HepG2 (cell line): ENCODE measurements around the gene CERS4. TPM values are rescaled to one million over a fixed set of nuclear protein-coding genes. Genes with fewer than 3 reads are reported as not detected.

Source experiments
- ATRX ChIP-seq: sonication (generic); formaldehyde crosslinking; IDR thresholded peaks from 2 replicates; pipeline ENCODE4 v1.4.0; 2020; ENCODE audit warnings: missing genetic modification reagents, borderline replicate concordance
- HMGA1 ChIP-seq: sonication (generic); formaldehyde crosslinking; conservative IDR thresholded peaks from 2 replicates; pipeline ENCODE4 v1.4.0; 2020; ENCODE audit warnings: missing genetic modification reagents
- MTF1 ChIP-seq: sonication (generic); formaldehyde crosslinking; IDR thresholded peaks from 2 replicates; pipeline ENCODE4 v1.5.0; 2020; ENCODE audit warnings: missing genetic modification reagents
- PAWR ChIP-seq: sonication (generic); formaldehyde crosslinking; IDR thresholded peaks from 2 replicates; pipeline ENCODE4 v1.4.0; 2020; ENCODE audit warnings: missing genetic modification reagents, mild to moderate bottlenecking, borderline replicate concordance
- RXRA ChIP-seq: sonication (generic); formaldehyde crosslinking; IDR thresholded peaks from 2 replicates; pipeline ENCODE4 v1.5.1; 2020; ENCODE audit warnings: missing genetic modification reagents
- STAG1 ChIP-seq: sonication (generic); formaldehyde crosslinking; IDR thresholded peaks from 2 replicates; pipeline ENCODE4 v1.4.0; 2020; ENCODE audit warnings: missing genetic modification reagents
- TRIM24 ChIP-seq: sonication (generic); formaldehyde crosslinking; IDR thresholded peaks from 2 replicates; pipeline ENCODE4 v1.8.0; 2022; ENCODE audit warnings: mild to moderate bottlenecking, missing genetic modification reagents
- ZNF383 ChIP-seq: sonication (generic); formaldehyde crosslinking; IDR thresholded peaks from 2 replicates; pipeline ENCODE4 v1.4.0; 2020; ENCODE audit warnings: missing genetic modification reagents, mild to moderate bottlenecking, borderline replicate concordance
- ZNF572 ChIP-seq: sonication (generic); formaldehyde crosslinking; IDR thresholded peaks from 2 replicates; pipeline ENCODE4 v1.5.1; 2020; ENCODE audit warnings: mild to moderate bottlenecking, missing genetic modification reagents
- ZNF629 ChIP-seq: sonication (generic); formaldehyde crosslinking; conservative IDR thresholded peaks from 2 replicates; pipeline ENCODE4 v1.5.0; 2020; ENCODE audit warnings: missing genetic modification reagents
- ZNF652 ChIP-seq: IDR thresholded peaks from 2 replicates; pipeline ENCODE4 v1.6.1; 2016; ENCODE audit warnings: low read depth, borderline replicate concordance
- ZNF720 ChIP-seq: sonication (generic); formaldehyde crosslinking; IDR thresholded peaks from 2 replicates; pipeline ENCODE4 v1.4.0; 2020; ENCODE audit warnings: missing genetic modification reagents
- ZNF850 ChIP-seq: sonication (generic); formaldehyde crosslinking; conservative IDR thresholded peaks from 2 replicates; pipeline ENCODE4 v1.9.0; 2021; ENCODE audit warnings: mild to moderate bottlenecking, missing genetic modification reagents
- polyA plus RNA-seq, 8 experiments: library from polyadenylated mRNA; depleted of rRNA in 3 of 8; stranded (reverse) in 7 of 8; unstranded in 1 of 8; fragments of >200 nt; fragmentation: Illumina TruSeq in 4 of 8; extraction: Trizol in 4 of 8; gene quantifications; 2 replicates each; pipeline versions ENCODE4 v1.2.1 to v1.2.3, GENCODE V29; 2011 to 2016; ENCODE audit warnings: low read depth in 4 of 8, missing spikeins in 1 of 8, mixed read lengths in 1 of 8; ENCODE audit not compliant: insufficient read depth in 1 of 8
- total RNA-seq, 5 experiments: library from RNA; depleted of rRNA; stranded (reverse); fragments of >200 nt; fragmentation: Illumina TruSeq; extraction: Trizol; gene quantifications; 2 replicates each; pipeline ENCODE4 v1.2.3, GENCODE V29; 2016; ENCODE audit warnings: low read depth in 1 of 5
- TF ChIP-seq, protein P1 (sequence below): IDR thresholded peaks from 2 replicates; pipeline ENCODE4 v1.6.1; 2018; ENCODE audit warnings: missing genetic modification reagents, mild to moderate bottlenecking, missing compliant biosample characterization
- TF ChIP-seq, protein P2 (sequence below): sonication (generic); formaldehyde crosslinking; IDR thresholded peaks from 2 replicates; pipeline ENCODE4 v1.9.0; 2021; ENCODE audit warnings: missing genetic modification reagents, mild to moderate bottlenecking, borderline replicate concordance
- TF ChIP-seq, protein P3 (sequence below): sonication (generic); formaldehyde crosslinking; IDR thresholded peaks from 2 replicates; pipeline ENCODE4 v1.4.0; 2020; ENCODE audit warnings: missing genetic modification reagents
- TF ChIP-seq, protein P4 (sequence below): sonication (generic); formaldehyde crosslinking; IDR thresholded peaks from 2 replicates; pipeline ENCODE4 v1.4.0; 2020; ENCODE audit warnings: missing genetic modification reagents

Gene CERS4
- total and polyA plus RNA-seq, 2 of the 13 experiments (the other 11 are each of a cell fraction or from before 2014, with no cell fraction given): 74.7 to 83.5 TPM

DNA sequence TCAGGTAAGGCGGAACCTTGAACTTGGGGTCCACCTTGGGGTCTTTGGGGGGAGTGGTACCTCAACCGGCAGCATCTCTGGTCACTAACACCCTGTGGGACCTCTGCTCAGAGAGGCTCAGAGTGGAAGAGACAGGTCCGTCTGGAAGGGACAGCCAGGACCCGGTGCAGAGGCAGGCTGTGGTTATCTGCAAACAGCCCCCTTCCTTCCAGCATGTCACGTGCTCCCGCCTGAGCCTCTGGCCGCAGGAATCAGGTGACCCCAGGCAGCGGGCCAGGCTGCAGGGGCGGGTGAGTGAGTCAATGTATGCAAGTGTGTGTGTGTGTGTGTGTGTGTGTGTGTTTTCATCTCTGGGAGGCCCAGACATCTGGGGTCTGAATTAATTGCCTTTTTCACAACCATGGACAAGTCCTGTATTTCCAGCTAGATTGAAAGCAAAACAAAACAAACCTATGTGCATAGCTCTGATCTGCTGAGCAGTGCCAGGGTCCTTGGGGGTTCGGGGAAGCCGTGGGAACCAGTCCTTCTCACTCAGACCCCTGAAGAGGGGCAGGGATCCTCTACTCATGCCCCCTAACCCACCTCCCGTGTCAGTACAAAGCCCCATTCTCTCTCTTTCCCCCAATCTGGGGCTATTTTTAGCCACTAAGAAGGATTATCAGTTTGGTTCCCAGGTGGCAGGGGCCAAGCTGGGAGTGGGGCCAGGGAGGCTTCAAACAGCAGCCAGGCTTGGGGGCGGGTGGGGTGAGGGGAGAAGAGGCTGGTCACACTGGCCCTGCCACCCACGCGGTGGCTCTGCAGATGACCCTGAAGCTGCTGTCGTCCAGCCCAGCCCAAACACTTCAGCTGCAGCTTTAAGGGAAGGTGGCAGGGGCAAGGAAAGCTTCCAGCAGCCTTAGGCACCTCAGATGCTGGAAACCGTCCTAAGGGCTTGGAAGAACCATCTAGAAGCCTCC is 31.4 kb downstream of the CERS4 start (continued):
- TF ChIP-seq, protein P1, sequence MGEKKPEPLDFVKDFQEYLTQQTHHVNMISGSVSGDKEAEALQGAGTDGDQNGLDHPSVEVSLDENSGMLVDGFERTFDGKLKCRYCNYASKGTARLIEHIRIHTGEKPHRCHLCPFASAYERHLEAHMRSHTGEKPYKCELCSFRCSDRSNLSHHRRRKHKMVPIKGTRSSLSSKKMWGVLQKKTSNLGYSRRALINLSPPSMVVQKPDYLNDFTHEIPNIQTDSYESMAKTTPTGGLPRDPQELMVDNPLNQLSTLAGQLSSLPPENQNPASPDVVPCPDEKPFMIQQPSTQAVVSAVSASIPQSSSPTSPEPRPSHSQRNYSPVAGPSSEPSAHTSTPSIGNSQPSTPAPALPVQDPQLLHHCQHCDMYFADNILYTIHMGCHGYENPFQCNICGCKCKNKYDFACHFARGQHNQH: peak; percentile 52; the same call in 1 of the 2 replicates
- TF ChIP-seq TRIM24 (CRISPR knock-in tag) (no peak), ZNF629 (0 out of 2 replicates have a peak, but pooled peaks have one; percentile 13), ZNF572 (CRISPR knock-in tag) (0 out of 2 replicates have a peak, but pooled peaks have one; percentile 60), STAG1 (CRISPR knock-in tag) (no peak), MTF1 (CRISPR knock-in tag) (no peak), ZNF652 (CRISPR knock-in tag) (no peak), HMGA1 (CRISPR knock-in tag) (no peak), ZNF850 (no peak), PAWR (CRISPR knock-in tag) (no peak), ZNF383 (CRISPR knock-in tag) (no peak), ZNF720 (no peak), ATRX (CRISPR knock-in tag) (no peak; the same call in 1 of the 2 replicates), RXRA (peak; percentile 77)
- TF ChIP-seq, protein P2, sequence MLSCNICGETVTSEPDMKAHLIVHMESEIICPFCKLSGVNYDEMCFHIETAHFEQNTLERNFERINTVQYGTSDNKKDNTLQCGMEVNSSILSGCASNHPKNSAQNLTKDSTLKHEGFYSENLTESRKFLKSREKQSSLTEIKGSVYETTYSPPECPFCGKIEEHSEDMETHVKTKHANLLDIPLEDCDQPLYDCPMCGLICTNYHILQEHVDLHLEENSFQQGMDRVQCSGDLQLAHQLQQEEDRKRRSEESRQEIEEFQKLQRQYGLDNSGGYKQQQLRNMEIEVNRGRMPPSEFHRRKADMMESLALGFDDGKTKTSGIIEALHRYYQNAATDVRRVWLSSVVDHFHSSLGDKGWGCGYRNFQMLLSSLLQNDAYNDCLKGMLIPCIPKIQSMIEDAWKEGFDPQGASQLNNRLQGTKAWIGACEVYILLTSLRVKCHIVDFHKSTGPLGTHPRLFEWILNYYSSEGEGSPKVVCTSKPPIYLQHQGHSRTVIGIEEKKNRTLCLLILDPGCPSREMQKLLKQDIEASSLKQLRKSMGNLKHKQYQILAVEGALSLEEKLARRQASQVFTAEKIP (CRISPR knock-in tag): no peak
- TF ChIP-seq, protein P3, sequence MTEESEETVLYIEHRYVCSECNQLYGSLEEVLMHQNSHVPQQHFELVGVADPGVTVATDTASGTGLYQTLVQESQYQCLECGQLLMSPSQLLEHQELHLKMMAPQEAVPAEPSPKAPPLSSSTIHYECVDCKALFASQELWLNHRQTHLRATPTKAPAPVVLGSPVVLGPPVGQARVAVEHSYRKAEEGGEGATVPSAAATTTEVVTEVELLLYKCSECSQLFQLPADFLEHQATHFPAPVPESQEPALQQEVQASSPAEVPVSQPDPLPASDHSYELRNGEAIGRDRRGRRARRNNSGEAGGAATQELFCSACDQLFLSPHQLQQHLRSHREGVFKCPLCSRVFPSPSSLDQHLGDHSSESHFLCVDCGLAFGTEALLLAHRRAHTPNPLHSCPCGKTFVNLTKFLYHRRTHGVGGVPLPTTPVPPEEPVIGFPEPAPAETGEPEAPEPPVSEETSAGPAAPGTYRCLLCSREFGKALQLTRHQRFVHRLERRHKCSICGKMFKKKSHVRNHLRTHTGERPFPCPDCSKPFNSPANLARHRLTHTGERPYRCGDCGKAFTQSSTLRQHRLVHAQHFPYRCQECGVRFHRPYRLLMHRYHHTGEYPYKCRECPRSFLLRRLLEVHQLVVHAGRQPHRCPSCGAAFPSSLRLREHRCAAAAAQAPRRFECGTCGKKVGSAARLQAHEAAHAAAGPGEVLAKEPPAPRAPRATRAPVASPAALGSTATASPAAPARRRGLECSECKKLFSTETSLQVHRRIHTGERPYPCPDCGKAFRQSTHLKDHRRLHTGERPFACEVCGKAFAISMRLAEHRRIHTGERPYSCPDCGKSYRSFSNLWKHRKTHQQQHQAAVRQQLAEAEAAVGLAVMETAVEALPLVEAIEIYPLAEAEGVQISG (CRISPR knock-in tag): peak; percentile 56
- TF ChIP-seq, protein P4, sequence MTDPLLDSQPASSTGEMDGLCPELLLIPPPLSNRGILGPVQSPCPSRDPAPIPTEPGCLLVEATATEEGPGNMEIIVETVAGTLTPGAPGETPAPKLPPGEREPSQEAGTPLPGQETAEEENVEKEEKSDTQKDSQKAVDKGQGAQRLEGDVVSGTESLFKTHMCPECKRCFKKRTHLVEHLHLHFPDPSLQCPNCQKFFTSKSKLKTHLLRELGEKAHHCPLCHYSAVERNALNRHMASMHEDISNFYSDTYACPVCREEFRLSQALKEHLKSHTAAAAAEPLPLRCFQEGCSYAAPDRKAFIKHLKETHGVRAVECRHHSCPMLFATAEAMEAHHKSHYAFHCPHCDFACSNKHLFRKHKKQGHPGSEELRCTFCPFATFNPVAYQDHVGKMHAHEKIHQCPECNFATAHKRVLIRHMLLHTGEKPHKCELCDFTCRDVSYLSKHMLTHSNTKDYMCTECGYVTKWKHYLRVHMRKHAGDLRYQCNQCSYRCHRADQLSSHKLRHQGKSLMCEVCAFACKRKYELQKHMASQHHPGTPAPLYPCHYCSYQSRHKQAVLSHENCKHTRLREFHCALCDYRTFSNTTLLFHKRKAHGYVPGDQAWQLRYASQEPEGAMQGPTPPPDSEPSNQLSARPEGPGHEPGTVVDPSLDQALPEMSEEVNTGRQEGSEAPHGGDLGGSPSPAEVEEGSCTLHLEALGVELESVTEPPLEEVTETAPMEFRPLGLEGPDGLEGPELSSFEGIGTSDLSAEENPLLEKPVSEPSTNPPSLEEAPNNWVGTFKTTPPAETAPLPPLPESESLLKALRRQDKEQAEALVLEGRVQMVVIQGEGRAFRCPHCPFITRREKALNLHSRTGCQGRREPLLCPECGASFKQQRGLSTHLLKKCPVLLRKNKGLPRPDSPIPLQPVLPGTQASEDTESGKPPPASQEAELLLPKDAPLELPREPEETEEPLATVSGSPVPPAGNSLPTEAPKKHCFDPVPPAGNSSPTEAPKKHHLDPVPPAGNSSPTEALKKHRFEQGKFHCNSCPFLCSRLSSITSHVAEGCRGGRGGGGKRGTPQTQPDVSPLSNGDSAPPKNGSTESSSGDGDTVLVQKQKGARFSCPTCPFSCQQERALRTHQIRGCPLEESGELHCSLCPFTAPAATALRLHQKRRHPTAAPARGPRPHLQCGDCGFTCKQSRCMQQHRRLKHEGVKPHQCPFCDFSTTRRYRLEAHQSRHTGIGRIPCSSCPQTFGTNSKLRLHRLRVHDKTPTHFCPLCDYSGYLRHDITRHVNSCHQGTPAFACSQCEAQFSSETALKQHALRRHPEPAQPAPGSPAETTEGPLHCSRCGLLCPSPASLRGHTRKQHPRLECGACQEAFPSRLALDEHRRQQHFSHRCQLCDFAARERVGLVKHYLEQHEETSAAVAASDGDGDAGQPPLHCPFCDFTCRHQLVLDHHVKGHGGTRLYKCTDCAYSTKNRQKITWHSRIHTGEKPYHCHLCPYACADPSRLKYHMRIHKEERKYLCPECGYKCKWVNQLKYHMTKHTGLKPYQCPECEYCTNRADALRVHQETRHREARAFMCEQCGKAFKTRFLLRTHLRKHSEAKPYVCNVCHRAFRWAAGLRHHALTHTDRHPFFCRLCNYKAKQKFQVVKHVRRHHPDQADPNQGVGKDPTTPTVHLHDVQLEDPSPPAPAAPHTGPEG: no peak
